Transverse colon (tissue), 3 donors: Measurements from ENCODE around the gene BCAR3.

ENCODE experiments used
- EP300 ChIP-seq: sonication (generic); formaldehyde crosslinking; IDR thresholded peaks from one replicate; pipeline ENCODE4 v1.6.1; 2017; ENCODE audit warnings: antibody characterized with exemption, low read depth
- POLR2A ChIP-seq: fragments of 450-650 bp; IDR thresholded peaks from one replicate; pipeline ENCODE4 v1.6.1; 2016; ENCODE audit warnings: antibody characterized with exemption, mild to moderate bottlenecking, moderate library complexity
- TF ChIP-seq, protein P1 (sequence below), 5 experiments: fragments of 200-600 bp in 3 of 5; fragments of 450-650 bp in 2 of 5; sonication (generic) in 3 of 5; IDR thresholded peaks; 1 replicate in 2 of 5; 2 replicates in 3 of 5; pipeline ENCODE4 v1.5.1; 2016 to 2017; ENCODE audit warnings: antibody characterized with exemption in 5 of 5, inconsistent platforms in 3 of 5, mild to moderate bottlenecking in 2 of 5, moderate library complexity in 1 of 5

DNA sequence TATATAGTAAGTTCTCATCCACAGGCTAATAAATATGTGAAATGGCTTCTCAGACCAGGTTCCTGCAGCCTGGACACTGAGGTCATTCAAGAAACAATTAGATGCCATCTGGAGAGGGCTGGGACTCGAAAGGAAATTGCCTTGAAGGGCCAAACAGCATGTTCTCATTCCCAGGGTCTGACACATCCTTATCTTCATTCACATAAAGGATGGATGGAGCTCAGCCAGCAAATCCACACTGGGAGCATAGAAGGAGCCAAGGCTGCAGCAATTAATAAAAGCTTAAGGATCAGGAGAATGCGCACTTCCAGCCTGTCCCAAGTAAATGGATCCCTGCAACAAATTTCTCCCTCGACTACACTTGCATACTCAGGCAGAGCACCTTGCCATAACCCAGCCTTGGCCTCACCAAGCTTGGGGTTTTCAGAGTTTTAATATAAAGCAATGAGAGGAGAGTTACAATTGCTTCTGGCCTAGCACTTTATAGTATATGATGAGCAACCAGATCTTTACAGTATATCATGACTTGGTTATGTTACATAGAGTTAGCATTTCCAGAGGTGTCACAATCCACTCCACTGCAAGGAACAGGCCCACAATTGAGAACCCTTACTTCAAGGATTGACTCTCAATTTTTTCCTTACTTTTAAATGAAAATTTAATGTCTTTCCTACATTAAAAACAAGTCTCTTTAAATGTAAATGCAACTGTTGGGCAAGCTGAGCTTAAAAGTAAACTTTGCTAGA, 55.9 kb downstream of the BCAR3 start:
- TF ChIP-seq, protein P1, sequence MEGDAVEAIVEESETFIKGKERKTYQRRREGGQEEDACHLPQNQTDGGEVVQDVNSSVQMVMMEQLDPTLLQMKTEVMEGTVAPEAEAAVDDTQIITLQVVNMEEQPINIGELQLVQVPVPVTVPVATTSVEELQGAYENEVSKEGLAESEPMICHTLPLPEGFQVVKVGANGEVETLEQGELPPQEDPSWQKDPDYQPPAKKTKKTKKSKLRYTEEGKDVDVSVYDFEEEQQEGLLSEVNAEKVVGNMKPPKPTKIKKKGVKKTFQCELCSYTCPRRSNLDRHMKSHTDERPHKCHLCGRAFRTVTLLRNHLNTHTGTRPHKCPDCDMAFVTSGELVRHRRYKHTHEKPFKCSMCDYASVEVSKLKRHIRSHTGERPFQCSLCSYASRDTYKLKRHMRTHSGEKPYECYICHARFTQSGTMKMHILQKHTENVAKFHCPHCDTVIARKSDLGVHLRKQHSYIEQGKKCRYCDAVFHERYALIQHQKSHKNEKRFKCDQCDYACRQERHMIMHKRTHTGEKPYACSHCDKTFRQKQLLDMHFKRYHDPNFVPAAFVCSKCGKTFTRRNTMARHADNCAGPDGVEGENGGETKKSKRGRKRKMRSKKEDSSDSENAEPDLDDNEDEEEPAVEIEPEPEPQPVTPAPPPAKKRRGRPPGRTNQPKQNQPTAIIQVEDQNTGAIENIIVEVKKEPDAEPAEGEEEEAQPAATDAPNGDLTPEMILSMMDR (IDR thresholded peaks at IDR 0.05): no peak
- TF ChIP-seq POLR2A (no peak), EP300 (no peak)
